ENCODE measurements around the gene VPS9D1.
A peak's percentile ranks its signal among the peaks of the same experiment; 100 is the strongest.

Gene VPS9D1

DNA sequence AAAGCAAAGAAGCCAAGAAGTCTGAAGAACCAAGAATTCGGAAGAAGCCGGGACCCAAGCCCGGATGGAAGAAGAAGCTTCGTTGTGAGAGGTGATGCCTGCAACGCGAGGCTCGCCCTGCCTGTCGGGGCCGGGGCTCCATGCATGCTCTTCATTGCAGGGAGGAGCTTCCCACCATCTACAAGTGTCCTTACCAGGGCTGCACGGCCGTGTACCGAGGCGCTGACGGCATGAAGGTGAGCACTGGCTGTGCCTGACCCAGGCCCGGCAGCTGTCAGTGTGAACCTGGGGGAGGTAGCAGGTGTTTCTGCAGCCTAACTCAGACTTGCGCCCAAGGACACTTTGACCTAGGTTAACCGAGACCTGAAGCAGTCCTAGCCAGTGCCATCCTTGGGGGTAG is 12.6 kb upstream of the VPS9D1 start:
- DNase-seq: no peak

DNA sequence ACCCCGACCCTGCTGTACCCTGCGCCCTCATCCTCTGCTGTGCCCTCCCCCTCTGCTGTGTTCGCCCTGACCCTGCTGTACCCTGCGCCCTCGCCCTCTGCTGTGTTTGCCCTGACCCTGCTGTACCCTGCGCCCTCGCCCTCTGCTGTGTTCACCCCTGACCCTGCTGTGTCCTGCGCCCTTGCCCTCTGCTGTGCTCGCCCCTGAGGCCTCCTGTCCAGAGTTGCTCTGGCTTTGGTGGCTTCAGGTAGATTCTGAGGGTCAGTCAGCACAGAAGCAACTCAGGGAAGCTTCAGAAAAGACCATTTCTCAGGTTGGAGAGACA is 12.2 kb upstream of the VPS9D1 start:
- DNase-seq: no peak

DNA sequence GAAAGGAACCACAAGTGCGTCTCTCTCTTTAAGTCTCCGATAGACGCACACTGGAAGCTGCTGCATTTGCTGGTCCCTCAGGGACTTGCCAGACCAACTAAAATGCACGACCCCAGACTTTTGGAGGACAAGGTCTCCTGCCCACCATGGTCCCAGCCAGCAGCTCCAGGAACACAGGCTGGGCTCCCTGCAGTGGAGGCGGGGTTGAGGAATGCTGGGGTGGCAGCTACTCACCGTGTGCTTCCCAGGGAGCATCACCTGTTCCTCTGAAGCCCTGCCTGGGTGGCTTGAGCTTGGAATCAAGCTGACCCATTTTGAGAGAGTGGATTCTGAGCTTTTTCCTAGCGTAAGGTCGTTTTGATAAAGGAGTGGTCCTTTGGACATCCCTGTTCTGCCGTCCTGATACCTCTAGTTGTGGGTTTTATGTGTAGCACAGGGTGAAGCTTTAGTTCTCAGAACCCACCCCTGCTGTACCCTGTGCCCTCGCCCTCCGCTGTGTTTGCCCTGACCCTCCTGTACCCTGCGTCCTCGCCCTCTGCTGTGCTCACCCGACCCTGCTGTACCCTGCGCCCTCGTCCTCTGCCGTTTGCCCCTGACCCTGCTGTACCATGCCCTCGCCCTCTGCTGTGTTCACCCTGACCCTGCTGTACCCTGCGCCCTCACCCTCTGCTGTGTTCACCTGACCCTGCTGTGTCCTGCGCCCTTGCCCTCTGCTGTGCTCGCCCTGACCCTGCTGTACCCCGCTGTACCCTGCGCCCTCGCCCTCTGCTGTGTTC is 11.6 kb upstream of the VPS9D1 start:
- no peak for DNase-seq

DNA sequence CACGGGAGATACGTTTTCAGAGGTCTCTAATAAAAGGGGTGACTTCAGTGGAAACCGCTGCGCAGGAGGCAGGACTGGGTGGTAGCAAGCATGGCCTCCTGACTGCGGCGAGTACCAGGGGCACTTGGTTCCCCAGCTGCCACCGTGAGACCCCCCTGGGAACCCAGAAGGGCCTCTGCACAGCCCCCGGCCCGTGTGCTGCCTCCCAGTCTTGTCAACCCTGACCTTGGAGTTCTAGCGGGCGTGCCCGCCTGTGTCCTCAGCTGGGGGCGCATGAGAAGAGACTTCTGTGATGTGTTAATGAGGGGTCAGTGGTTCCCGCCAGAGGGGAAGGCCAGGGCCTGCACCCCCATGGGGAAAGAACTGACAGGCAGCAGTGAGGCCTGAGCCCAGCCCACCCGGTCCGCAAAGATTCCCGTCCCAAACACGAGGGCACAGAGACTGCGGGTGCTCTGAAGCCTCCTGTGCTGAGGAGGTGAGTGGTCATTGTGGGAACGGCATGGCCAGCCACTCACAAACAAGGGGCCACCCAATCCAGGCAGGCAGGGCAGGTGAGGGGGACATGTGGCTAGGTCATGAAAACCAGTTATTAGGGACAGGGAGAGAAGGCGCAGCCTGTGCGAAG is 10.0 kb upstream of the VPS9D1 start:
- DNase-seq: no peak

DNA sequence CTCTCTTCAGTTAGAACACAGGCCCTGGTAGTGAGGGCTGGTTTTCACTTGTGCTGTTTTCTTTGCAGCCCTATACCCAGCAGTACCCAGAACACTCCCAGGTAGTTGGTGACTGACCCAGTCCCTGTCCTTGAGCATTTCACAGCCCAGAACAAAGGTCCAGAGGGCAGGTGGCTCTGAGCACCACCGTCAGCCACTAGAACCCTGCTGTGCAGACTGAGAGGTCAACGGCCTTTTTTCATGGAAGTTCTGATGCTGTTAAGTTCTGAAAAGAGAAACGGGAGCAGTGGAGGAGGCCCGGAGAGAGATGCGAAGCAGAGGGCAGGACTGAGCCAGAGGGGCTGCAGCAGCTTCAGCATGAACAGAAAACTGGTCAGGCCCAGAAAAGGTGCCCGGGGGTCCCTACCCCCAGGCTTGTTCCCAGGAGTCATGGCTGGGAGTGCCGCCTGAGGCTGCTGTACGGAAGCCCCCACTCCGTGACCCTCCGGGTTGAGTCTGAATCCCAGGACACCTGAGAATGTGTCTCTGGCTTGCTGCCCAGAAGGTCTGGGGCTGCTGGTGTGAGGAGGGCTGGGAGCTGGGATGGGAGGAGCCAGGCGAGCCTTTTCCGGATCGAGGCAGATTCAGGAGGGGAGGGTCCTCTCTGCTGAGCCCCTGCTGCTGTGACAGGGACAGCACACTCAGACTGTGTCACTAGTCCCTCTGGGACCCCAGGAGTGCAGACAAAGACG is 9.3 kb upstream of the VPS9D1 start:
- DNase-seq: no peak

DNA sequence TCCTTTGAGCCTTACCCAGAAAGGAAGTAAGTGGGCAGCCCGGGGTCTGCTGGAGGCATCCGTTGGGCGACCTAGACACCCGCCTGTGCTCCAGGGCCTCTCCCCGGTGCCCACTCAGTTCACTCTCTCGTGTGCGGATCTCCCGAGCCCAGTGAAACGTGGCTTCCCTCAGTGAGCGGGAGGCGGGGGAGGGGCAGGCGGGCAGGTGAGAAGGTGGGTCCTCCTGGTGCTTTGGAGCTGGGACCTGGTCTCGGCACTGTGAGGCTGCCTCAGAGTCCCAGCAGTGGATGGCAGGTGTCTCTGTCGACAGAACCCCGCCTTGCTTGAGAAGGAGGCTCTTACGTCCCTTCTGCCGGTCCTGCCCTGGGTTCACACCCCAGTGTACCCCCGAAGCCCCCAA is 8.6 kb upstream of the VPS9D1 start:
- DNase-seq: no peak

DNA sequence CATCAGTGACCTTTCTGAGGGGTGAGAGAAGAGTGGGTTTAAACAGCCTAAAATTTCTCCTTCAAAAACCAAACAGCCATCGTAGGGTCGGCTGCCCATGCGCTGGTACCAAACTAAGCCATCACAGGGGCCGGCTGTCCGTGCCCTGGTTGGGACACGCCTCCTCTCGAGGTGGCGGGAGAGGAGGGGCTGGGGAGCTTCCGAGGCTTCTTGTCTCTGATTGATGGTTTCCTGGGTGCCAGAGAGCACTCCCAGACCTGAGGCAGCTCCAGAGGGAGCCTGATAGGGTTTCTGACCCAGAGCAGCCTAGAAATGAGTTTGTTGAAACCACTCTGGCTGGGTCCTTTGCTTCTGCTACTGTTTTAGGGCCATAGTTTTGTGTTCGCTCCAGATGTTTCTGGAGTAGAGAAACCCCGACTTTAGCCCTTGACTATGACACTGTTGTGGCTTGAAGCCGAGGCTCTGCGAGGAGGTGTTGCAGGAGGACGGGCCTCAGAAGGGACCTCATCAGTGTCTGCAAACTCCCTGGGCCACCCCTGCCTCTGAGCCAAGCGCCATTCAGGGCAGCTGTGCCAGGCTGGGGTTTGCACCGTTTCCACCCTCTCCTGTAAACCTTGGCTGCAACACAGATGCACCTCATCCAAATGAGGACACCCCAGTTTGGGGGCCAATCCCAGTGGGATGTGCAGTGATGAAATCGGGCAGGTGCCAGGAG is 6.9 kb upstream of the VPS9D1 start:
- DNase-seq: peak in 1 of 56 donors; percentile 23

DNA sequence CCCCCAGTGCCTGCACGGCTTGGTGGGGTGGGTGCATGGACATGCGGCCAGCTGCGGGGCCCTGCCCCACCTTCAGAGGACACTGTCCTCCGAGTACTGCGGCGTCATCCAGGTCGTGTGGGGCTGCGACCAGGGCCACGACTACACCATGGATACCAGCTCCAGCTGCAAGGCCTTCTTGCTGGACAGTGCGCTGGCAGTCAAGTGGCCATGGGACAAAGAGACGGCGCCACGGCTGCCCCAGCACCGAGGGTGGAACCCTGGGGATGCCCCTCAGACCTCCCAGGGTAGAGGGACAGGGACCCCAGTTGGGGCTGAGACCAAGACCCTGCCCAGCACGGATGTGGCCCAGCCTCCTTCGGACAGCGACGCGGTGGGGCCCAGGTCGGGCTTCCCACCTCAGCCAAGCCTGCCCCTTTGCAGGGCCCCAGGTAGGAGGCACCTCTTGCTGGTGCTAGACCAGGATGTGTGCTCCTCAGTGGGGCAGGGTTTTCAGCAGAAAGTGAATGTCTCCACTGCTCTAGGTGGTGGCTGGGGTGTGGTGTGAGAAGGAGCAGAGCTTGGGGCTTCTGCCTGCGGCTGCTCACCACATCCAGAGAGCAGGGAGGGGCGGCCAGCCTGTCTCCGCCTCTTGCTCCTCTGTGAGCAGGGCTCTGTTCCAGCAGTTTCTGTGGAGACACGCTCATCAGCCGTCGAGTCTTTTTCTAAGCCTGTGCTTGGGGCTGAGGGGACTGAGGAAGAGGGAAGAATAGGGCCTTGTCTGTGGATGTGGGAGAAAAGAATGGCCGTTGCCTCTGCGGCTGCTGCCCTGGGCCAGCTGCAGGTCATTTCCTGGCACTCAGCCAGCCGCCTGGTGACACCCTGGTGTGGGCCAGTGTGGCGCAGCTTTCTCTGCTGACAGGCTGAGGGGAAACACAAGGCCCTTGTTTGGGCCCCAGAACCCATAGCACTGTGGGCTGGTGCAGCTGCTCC is 2.9 kb upstream of the VPS9D1 start:
- DNase-seq: peak; percentile 57 to 98 (median 92)

DNA sequence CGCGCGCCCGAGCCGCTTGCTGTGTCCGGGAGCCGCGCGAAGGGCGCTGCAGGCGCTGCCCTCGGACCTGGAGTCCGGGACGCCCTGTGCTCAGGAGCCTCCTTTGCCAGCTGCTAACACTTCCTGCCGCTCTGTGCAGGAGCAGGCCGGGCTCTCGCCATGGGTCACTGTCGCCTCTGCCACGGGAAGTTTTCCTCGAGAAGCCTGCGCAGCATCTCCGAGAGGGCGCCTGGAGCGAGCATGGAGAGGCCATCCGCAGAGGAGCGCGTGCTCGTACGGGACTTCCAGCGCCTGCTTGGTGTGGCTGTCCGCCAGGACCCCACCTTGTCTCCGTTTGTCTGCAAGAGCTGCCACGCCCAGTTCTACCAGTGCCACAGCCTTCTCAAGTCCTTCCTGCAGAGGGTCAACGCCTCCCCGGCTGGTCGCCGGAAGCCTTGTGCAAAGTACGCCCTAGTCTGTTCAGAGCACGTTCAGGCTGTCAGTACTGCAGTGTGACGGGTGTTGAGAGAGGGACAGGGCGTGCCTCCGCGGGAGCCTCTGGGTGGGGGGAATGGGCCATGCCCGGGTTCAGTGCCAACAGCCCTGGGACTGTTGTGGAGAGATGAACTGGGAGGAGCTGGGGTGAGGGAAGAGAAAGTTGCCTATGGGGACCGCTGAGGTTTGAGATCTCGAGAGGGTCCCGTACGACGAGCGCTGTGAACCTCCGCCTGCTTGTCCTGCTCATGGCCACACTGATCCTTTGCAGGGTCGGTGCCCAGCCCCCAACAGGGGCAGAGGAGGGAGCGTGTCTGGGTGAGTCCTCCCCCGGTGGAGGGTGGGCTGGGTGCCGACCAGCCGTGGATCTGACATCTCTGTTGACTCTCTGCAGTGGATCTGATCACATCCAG is 1.9 kb upstream of the VPS9D1 start:
- DNase-seq: peak in 40 of 56 donors; percentile 15 to 72 (median 41)

DNA sequence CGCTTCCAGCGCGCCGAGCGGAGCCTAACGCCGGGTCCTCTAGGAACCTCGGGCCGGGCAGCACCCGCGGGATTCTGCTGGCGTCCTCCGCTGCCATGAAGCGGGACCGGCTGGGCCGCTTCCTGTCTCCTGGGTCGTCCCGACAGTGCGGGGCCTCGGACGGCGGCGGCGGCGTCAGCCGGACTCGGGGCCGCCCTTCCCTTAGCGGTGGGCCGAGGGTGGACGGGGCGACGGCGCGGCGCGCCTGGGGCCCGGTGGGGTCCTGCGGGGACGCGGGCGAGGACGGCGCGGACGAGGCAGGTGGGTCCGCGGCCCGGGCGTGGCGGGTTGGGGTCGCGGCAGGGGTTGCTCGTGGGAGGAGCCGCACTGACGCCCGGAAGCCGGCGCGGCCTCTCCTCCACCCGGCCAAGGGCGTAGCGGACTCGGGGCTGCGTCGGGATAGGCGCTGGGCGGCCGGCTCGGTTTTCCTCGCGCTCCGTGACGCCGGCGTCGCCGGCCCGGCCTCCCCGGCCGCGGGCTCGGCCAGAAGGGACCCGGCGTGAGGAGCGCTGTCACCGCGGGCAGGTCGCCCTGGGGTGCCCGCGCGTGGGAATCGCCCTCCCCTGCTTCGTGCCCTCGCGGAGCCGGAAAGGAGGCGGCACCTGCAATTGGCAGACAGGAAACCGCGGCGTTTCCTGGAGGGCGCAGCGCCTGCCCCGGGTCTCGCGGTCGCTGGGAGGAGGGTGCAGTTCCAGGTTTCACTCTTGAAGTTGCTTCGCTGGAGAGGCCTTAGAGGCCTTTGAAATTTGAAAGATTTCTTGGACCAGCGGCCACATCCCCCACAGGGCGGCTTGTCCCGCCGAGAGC is 1.1 kb upstream of the VPS9D1 start:
- DNase-seq: peak in 10 of 56 donors; percentile 13 to 53 (median 37)

DNA sequence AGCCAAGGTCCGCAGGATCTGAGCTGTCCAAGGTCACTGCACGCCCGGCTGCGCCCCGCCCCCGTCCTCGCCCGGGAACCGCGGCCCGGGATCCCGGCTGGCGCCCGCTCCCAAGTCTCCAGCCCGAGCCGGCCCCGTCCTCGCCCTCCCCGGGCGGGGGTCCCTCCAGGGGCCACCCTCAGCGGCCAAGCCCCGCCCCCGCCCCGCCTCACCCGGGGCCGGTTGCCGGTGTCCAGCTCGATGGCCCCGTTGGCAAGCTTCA is 216 bp downstream of the VPS9D1 start:
- peak in 20 of 56 donors; percentile 42 to 85 (median 64) for DNase-seq

DNA sequence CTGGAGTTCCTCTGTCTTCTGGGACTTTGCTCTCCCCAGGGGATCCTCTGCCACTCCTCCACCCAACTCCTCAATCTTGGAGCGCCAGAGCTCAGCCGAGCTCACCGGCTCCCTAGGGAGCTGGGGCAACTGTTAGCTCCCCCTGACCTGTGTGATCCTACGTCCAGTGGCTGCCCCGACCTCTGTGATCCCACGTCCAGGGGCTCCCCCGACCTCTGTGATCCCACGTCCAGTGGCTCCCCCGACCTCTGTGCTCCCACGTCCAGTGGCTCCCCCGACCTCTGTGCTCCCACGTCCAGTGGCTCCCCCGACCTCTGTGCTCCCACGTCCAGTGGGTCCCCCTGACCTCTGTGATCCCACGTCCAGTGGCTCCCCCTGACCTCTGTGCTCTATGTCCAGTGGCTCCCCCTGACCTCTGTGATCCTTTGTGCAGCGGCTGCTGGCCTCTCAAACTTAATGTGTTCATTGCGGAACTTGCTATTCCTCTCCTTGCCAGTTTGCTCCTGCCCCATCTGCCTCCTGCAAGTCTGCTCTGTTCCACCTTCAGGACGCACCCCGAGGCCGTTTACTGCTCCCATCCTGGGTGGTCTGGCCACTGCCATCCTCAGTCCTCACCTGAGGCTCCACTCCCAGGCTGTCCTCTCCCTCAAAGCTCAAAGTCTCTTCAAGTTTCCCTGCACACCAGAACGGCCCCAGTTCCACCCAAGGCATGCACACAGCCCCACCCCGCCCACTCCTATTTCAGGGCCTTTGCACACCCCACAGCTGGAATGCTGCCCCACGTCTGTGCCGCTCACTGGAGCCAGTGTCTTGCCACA is 2.8 kb downstream of the VPS9D1 start:
- no peak for DNase-seq

DNA sequence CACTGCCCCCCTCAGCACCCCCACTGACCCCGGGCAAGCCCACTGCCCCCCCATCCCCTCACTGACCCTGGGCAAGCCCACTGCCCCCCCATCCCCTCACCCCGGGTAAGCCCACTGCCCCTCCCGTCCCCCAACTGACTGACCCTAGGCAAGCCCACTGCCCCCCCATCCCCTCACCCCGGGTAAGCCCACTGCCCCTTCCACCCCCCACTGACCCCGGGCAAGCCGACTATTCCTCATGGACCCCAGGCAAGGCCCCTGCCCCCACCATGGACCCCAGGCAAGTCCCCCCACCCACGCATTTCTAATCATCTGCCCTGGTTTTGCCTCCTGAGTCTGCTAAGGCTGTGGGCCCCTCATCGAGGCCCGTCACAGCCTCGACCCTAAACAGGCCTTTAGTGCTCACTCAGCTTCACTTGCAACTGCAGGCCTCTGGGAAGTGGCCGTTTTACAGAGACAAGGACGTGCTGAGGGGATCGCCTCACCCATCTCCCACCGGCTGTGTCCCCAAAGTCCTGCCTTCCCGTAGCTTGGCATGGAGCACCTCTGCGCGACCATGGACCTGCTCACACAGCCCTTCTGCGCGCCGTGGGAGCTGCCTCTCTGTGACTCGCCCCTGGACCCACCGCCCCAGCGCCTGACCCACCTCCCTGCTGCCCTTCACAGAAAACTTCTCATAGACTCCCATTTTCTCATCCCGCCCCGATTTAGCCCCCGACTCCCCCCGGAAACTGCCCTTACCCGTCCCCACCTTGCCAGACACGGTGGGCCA is 3.6 kb downstream of the VPS9D1 start:
- DNase-seq: no peak

DNA sequence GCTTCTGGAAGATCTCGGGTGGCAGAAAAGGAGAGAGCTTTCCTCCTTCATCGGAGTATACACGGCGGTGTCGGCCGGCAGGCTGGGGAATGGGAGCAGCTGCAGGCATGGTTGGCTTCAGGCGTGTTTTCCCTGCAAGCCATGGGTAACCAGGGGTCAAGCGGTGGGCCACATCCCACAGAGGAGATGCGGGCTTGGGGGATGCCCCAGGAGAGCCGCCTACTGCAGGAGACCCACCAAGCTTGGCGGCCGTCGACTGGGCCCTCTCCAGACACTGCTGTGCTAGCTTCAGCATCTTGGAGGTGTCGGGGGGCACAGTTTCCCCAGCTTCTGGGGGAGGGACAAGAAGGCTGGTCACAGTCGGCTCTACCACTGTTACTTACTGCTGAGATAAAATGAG is 4.2 kb downstream of the VPS9D1 start:
- no peak for DNase-seq

DNA sequence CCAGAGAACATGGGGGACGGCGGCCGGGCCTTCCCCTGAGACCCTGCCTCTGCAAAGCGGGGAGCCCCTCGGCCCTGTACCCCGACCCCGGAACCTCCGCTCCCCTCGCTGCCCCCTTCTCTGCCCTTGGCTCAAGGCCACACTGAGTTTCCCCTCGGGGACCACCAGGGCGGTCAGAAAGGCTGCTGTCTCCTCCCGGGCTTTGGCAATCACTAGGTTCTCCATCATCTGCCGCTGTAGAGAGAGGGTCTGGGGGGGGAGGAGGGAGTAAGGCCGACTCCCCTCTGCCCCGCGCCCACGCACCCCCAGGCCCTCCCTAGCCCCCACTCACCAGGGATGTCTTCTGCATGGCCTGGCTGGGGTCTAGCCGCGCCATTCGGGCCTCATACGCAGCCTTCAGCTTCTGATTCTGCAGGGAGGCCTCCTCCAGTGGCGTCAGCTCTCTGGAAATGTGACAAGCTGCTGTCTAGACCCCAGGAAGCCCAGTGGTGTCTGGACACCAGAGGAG is 8.4 kb downstream of the VPS9D1 start:
- DNase-seq: no peak

DNA sequence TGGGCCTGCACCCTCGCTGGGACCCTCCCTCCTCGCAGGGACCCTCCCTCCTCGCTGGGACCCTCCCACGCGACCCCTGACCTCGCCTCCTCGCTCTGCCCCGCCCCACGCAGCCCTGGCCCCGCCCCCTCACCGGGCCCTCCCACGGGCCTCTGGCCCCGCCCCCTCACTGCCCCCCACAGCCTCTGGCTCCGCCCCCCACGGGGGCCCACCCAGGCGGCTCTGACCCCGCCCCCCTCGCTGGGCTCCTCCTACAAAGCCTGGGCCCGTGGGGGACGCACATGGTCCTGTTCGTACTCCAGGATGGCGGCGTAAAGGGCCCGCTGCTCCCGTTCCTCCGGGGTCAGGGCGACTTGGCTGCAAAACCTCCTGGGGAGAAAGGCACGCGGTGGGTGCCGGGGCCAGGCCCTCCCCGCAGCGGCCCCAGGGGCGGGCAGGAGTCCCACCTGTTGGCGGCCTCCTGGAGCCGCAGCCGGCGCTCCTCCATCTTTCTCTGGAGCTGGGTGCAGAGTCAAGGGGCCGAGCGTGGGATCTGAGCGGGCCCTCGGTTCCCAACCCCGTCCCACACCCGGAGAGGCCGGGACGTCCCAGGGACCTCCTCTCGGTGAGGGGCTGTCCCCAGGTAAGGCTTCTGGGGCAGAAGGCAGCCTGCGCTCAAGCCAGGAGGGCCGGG is 9.0 kb downstream of the VPS9D1 start:
- DNase-seq: peak in 2 of 56 donors; percentile 18 to 40
